Endothelial cell of hepatic sinusoid (primary cell): ENCODE data around the gene PSPN.

Experiments
- in situ Hi-C: cut with HindIII; loops from 2 replicates; pipeline ENCODE4 v1.10.0; 2017; ENCODE audit warnings: low sequenced_read_pairs

The PSPN gene, protein sequence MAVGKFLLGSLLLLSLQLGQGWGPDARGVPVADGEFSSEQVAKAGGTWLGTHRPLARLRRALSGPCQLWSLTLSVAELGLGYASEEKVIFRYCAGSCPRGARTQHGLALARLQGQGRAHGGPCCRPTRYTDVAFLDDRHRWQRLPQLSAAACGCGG

GRCh38 chr19:6375411-6376010 is at the start of gene PSPN:
PSPN (minus strand) TSS chr19:6375933; CDS start chr19:6375849, 84 bp downstream.
- in situ Hi-C loops, result no loop called here

- in situ Hi-C loops, result no loop called here
Observed at GRCh38 chr19:6424939-6425731, 49.4 kb upstream of the PSPN start.

- in situ Hi-C loops, result no loop called here
Observed at GRCh38 chr19:6424195-6424938, 48.6 kb upstream of the PSPN start, which contains the start of gene KHSRP. KHSRP (minus strand) TSS chr19:6424811; CDS start chr19:6424701, 110 bp downstream.

DNA sequence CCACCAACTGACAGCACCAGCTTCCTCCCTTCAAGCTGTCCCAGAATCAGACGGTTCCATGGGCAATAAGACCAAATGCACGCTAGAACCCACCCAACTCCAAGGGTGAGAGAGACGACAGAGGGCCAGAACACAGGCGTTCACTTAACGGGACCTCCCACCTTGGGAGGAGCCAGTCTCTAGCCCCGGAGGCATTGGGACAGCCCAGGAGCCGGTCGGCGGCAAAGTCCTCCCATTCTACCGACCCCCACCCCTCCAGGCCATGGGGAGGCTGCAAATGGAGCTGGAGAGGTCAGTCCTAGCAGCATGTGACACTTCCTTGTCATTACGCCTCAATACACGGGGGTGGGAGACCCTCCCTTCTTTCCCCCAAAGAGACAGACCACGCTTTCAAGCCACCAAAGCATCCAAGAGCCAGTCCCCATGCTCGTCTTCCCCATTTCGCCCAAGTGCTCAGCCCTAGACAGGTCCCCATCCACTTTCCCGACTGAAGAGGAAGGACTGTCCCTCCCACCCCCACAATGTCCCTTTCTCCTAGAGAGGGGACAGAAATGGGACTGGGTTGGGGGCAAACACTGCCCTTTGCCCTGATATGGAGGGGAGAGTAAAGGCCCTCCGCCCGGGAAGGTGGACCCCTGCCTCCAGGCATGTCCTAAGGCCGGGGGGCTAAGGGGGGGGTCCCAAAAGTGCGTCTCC is 47.9 kb upstream of the PSPN start:
- in situ Hi-C loops, result no loop called here

- in situ Hi-C loops, result no loop called here
Observed at GRCh38 chr19:6421075-6422014, 45.6 kb upstream of the PSPN start.

GRCh38 chr19:6418562-6418932 is 42.8 kb upstream of the PSPN start:
- in situ Hi-C loops, result no loop called here

DNA sequence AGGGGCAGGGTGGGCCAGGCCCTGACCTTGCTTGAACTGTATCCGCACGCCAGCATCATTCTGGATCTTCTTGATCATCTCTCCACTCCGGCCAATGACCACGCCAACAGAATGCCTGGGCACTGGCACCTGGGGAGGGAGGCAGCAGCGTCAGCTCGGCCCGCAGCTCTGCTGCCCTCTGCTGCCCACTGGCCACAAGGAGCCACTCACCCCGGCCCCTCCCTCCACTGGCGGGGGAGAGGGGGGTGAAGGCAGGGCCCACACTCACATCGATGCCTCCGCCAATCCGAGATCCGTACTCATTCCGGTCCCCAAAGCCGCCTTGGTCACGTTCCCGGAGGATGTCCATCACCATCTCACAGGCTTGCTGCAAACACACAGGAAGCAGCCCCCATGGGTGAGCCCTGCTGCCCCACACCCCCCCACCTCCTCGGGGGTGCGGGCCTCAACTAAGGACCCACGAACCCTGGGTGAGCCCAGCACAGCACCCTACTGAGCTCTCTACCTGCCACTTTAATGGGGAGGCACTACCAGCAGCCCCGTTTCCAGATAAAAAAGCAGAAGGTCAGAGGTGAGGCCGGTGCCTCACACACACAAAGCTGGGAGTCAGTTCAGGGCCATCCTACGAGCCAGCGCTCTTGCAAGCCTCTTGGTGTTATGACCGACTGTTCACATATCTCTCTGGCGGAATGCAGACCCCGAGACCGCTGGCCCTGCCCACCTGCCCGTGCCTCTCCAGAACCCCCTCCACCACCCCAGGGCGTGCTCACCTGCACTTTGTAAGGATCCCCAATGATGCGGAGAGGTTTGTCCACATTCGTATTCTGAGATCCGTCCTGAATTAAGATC is 42.2 kb upstream of the PSPN start:
- in situ Hi-C loops, result no loop called here

DNA sequence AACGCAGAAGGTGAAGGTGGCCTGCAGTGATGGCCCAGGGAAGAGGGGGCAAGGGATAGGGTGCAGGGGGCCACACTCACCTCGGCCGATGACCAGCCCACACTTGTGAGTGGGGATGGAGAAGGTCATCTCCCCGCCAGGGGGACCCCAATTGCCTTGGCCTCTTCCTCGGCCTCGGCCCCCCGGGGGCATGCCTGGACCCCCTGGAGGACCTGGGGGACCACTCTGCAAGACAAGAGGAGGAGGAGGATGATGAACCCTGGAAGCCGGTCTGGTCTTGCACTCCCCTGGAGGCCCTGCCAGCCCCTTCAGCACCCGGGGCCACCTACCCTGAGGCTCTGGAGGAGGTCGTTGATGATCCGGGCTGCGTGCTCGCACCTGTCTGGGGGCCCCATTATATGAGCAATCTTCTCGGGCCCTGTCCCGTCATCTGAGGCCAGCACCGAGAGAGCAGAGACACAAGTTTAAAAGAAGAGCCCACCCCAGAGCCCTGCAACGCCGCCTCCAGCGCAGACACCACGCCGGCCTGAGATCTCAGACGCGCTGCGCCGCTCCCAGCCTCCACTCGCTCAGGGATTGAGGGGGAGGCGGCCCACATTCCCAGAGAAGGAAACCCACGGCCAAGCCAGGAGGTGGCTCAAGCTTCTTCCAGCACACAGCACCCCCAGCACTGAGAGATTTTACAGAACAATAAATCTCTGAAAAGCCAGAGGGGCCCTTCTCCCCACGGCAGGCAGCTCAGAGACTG is 41.1 kb upstream of the PSPN start:
- in situ Hi-C loops, result no loop called here

DNA sequence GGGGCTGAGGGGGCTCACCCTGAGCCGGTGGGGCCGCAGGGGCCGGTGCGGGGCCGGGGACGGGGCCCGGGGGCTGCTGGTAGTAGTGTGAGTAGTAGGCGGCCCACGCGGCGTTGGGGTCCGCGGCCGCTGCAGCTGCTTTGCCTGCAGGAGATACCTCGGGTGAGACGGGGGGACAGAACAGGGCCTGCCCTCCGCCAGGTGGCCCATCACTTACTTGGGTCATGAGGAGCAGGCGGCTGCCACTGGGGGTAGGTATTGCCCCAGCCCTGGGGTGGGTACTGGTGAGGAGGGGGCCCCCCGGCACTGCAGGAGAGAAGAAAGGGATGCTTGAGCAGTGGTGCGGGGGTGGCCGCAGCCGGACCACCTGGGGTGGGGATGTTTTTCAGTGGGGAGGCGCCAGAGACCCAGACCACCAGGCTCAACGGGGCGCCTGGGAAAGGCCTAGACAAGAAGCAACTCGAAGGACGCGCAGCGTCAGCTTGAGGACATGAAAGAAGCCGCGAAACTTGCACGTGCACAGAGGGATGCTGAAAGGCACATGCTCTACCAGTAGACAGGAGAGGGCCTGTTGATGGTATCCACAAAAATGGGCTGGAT is 40.0 kb upstream of the PSPN start:
- in situ Hi-C loops, result no loop called here

- in situ Hi-C loops, result no loop called here
Observed at GRCh38 chr19:6414793-6415590, 39.3 kb upstream of the PSPN start.

GRCh38 chr19:6413721-6414643 is 38.2 kb upstream of the PSPN start:
- in situ Hi-C loops, result no loop called here

GRCh38 chr19:6413291-6413690 is 37.6 kb upstream of the PSPN start:
- in situ Hi-C loops, result no loop called here

DNA sequence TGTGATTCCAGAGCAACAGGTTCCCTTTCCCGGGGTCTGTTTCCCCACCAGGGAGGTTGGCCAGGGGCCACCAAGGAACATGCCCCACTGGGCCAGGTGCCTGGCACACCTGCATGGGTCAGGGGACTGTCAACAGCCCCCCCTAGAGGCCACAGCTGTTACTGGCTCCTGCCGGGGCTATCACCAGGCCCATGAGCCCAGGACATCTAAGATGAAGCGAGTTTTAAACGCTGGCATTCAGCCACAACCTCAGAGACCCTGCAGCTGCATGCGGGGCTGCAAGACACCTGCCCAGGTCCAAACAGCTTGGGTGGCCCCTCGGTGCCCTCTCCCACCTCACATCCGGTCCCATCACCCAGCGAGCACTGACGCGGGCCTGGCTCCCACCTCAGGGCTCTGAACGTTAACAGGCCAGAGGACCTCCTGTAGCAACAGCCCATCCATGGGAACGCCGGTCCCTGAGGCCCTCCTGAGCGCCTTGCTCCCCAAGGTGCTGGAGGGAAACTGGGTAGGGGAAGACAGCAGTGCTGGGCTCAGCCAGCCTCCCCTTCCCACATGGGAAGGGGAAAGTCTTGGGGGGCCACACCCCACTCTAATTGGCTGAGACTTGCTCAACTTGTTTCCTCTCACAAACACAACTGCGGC is 36.8 kb upstream of the PSPN start:
- in situ Hi-C loops, result no loop called here

DNA sequence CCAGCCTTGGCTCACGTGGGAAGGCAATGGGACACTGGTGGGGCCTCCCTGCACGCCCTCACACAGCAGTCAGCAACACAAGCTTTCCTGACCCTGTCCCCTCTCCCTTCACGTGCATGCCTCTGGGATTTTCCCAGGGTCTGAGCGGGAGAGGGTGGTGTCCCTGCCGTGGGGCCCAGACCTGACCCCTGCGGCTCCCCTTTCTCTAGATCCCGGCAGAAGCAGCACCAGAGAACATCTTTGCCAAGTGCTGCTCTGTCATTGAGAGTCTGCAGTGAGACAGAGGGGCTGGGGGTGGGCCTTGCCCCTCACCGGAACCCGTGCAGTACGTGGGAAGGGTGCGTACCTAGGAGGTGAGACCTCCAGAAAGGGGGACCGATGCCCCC is 36.3 kb upstream of the PSPN start:
- in situ Hi-C loops, result no loop called here

GRCh38 chr19:6409346-6409745 is 33.6 kb upstream of the PSPN start:
- in situ Hi-C loops, result no loop called here
